ENCODE results near the gene SHISAL1. TPM values are rescaled to one million over a fixed set of nuclear protein-coding genes. Genes with fewer than 3 reads are reported as not detected.

The SHISAL1 gene
- polyA plus RNA-seq, 1 donor (not counting 4 experiments of a cell fraction or from before 2014, with no cell fraction given), result 0.24 TPM

DNA sequence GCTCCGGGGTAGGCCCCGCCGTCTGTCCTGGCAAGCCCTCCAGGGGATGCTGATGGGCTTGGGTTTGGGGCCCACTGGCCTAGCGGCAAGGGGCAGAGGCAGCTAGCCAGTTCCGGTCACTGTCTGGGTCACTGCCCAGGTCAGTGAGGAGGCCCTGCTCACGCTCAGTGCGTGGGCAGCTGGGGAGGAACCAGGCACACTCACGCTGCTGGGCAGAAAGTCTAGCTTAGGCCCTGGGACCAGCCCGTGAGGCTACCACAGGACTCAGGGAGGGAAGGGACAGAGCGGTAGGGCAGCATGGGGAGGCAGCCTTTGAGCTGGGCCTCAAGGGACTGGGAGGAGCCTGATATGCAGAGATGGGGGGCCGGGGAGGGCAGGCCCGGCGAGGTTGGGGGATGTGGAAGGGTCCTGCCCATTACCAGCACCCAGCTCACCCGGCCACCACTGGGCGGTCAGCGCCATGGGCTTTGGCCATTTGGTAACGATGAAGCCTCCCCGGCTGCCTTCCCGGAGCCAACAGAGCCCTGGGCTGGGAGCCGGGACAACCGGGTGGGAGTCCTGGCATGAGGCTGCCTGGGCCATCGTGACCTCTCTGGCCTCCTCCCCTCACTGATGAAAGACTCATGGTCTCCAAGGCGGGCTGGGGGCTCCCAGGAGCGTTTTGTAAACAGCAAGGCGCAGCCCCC, 14.2 kb downstream of the SHISAL1 start:
- H3K27me3 ChIP-seq (ENCODE audit: control insufficient read depth, extremely low read depth, insufficient read depth, low read length), result peaks cover 25% of the 10 kb centered on the region
- no peak overlapping the region for H3K4me2 ChIP-seq (ENCODE audit: control insufficient read depth, extremely low read depth, insufficient read depth, low read depth, low read length)
- dilution Hi-C loops (cut with MboI; ENCODE audit: extremely low pct_ligation_motif_present, low sequenced_read_pairs), result no loop called here
- no peak overlapping the region for H3K27ac ChIP-seq (ENCODE audit: control insufficient read depth, insufficient read depth, low read length)
- DNase-seq (ENCODE audit: low read depth, low spot score), result no peak
- H3K9me3 ChIP-seq (ENCODE audit: control insufficient read depth, low read depth, low read length), result peaks cover 1% of the 10 kb centered on the region
- H3K36me3 ChIP-seq (ENCODE audit: control insufficient read depth in 2 of 2, extremely low read depth in 1 of 2, insufficient read depth in 2 of 2, low read length in 2 of 2), result no peaks in the 10 kb centered on the region
- TF ChIP-seq, protein P1, sequence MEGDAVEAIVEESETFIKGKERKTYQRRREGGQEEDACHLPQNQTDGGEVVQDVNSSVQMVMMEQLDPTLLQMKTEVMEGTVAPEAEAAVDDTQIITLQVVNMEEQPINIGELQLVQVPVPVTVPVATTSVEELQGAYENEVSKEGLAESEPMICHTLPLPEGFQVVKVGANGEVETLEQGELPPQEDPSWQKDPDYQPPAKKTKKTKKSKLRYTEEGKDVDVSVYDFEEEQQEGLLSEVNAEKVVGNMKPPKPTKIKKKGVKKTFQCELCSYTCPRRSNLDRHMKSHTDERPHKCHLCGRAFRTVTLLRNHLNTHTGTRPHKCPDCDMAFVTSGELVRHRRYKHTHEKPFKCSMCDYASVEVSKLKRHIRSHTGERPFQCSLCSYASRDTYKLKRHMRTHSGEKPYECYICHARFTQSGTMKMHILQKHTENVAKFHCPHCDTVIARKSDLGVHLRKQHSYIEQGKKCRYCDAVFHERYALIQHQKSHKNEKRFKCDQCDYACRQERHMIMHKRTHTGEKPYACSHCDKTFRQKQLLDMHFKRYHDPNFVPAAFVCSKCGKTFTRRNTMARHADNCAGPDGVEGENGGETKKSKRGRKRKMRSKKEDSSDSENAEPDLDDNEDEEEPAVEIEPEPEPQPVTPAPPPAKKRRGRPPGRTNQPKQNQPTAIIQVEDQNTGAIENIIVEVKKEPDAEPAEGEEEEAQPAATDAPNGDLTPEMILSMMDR (optimal IDR thresholded peaks at IDR 0.05 in 1 of 3, IDR thresholded peaks at IDR 0.05 in 1 of 3, conservative IDR thresholded peaks at IDR 0.05 in 1 of 3; ENCODE audit: extremely low read depth in 1 of 3, insufficient read depth in 2 of 3, low read length in 3 of 3), result no peak
- no peak for TF ChIP-seq EZH2 (IDR thresholded peaks at IDR 0.05; ENCODE audit: low read length)
- no peak overlapping the region for H2AFZ ChIP-seq (ENCODE audit: control insufficient read depth, low read length)
- no peaks in the 10 kb centered on the region for H3K9me1 ChIP-seq (ENCODE audit: control insufficient read depth, extremely low read depth, insufficient read depth, low read length)
- H4K20me1 ChIP-seq (ENCODE audit: control insufficient read depth, extremely low read depth, insufficient read depth, low read length), result no peaks in the 10 kb centered on the region
- no peaks in the 10 kb centered on the region for H3K79me2 ChIP-seq (ENCODE audit: control insufficient read depth, insufficient read depth, low read length)
- H3K4me1 ChIP-seq (ENCODE audit: control insufficient read depth, extremely low read depth, insufficient read depth, low read length), result no peaks in the 10 kb centered on the region
- FAIRE-seq, result no peak
- no peak overlapping the region for H3K4me3 ChIP-seq (ENCODE audit: control insufficient read depth in 2 of 3, extremely low read depth in 1 of 3, insufficient read depth in 2 of 3, low read depth in 1 of 3, low read length in 3 of 3)
- no peak overlapping the region for H3K9ac ChIP-seq (ENCODE audit: control insufficient read depth, extremely low read depth, insufficient read depth, low read length)

- H3K4me2 ChIP-seq (ENCODE audit: control insufficient read depth, extremely low read depth, insufficient read depth, low read depth, low read length), result no peak overlapping the region
- no peaks in the 10 kb centered on the region for H3K79me2 ChIP-seq (ENCODE audit: control insufficient read depth, insufficient read depth, low read length)
- H3K27ac ChIP-seq (ENCODE audit: control insufficient read depth, insufficient read depth, low read length), result no peak overlapping the region
- no peaks in the 10 kb centered on the region for H4K20me1 ChIP-seq (ENCODE audit: control insufficient read depth, extremely low read depth, insufficient read depth, low read length)
- H3K9me1 ChIP-seq (ENCODE audit: control insufficient read depth, extremely low read depth, insufficient read depth, low read length), result no peaks in the 10 kb centered on the region
- dilution Hi-C loops (cut with MboI; ENCODE audit: extremely low pct_ligation_motif_present, low sequenced_read_pairs), result no loop called here
- H3K9me3 ChIP-seq (ENCODE audit: control insufficient read depth, low read depth, low read length), result peaks cover 1% of the 10 kb centered on the region
- H3K36me3 ChIP-seq (ENCODE audit: control insufficient read depth in 2 of 2, extremely low read depth in 1 of 2, insufficient read depth in 2 of 2, low read length in 2 of 2), result no peaks in the 10 kb centered on the region
- peaks cover 32% of the 10 kb centered on the region for H3K27me3 ChIP-seq (ENCODE audit: control insufficient read depth, extremely low read depth, insufficient read depth, low read length)
- no peaks in the 10 kb centered on the region for H3K4me1 ChIP-seq (ENCODE audit: control insufficient read depth, extremely low read depth, insufficient read depth, low read length)
- DNase-seq (ENCODE audit: low read depth, low spot score) (no peak), FAIRE-seq (no peak)
- no peak overlapping the region for H3K9ac ChIP-seq (ENCODE audit: control insufficient read depth, extremely low read depth, insufficient read depth, low read length)
- no peak overlapping the region for H2AFZ ChIP-seq (ENCODE audit: control insufficient read depth, low read length)
- no peak overlapping the region for H3K4me3 ChIP-seq (ENCODE audit: control insufficient read depth in 2 of 3, extremely low read depth in 1 of 3, insufficient read depth in 2 of 3, low read depth in 1 of 3, low read length in 3 of 3)
- TF ChIP-seq, protein P1 (optimal IDR thresholded peaks at IDR 0.05 in 1 of 3, IDR thresholded peaks at IDR 0.05 in 1 of 3, conservative IDR thresholded peaks at IDR 0.05 in 1 of 3; ENCODE audit: extremely low read depth in 1 of 3, insufficient read depth in 2 of 3, low read length in 3 of 3), result no peak
Measured at GRCh38 chr22:44297470-44298061, 15.2 kb downstream of the SHISAL1 start.
